Placental pericyte (primary cell): Measurements from ENCODE around the gene FGD1. TPM values are rescaled to one million over a fixed set of nuclear protein-coding genes. Genes with fewer than 3 reads are reported as not detected.

Source experiments
- total RNA-seq: library from RNA; depleted of rRNA; stranded (reverse); fragments of >200 nt; gene quantifications from 2 replicates; pipeline ENCODE4 v1.2.3, GENCODE V29; 2012

Gene FGD1
- total RNA-seq, result 8.3 and 15.7 TPM in 2 replicates

GRCh38 chrX:54495814-54496516, at the start of gene FGD1:
Gene FGD1 (minus strand): TSS chrX:54496234. CDS start chrX:54495432, 802 bp downstream.

DNA sequence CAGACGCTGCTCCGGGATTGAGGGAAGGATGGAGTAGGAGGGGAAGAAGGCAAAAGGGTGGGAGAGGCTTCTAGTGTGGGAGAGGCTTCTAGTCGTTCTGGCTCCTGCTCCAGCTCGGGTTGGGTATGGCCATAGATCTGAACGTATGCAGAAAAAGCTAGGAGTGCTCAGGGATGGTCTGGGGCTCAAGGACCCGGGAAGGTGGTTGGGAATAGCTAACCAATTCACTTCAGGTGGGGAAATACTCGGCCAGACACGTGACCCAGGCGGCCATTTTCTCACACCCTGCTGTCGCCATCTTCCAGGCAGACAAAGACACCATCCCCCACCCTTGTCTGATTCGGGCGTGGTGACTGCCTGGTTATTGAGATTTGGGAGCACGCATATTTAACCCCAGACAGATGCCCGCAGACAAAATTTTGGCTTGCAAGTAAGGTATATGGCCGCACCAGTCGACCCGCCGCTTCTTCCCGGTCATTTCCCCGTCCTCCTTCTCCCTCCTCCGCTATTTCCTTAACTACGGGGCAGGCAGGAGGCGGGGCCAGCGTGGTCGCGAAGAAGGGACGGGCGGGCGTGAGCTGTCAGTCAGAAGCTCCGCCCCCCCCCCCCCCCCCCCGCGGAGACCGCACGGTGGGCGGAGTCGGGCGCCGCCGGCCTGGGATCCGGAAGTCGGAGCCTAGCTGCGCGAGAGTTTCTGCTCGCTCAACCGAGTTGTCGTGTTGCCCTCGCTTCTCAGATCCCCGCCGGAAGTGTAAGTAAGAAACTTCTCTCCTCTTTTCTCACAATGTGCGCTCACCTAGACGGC, 33.7 kb upstream of the FGD1 start, which contains the start of gene GNL3L:
GNL3L (plus strand) TSS at position 668 of the 805 bp plus-strand sequence. CDS start 2,348 bp downstream, outside the sequence.

GRCh38 chrX:54439960-54440871, 55.8 kb downstream of the FGD1 start, which contains the start of gene TSR2:
Gene TSR2 (plus strand): TSS chrX:54440404. CDS start chrX:54440422, 18 bp downstream.

Other genes with a start within 250 kb of the FGD1 start
- gene WNK3, start 138.2 kb downstream of the FGD1 start, total RNA-seq, result 0.22 and 0.29 TPM in 2 replicates
- gene TSR2, start 55.8 kb downstream of the FGD1 start, total RNA-seq, result 9.0 and 12.5 TPM in 2 replicates
- gene GNL3L, start 34.0 kb upstream of the FGD1 start, total RNA-seq, result 40.7 and 64.6 TPM in 2 replicates